ENCODE results near the gene CDK2AP2. TPM values are rescaled to one million over a fixed set of nuclear protein-coding genes. Genes with fewer than 3 reads are reported as not detected.

Gene CDK2AP2
- polyA plus RNA-seq, 3 donors, result 47.8 to 80.2 (median 78.5) TPM

GRCh38 chr11:67484847-67485311, 23.1 kb downstream of the CDK2AP2 start:
- no peak overlapping the region for H3K9ac ChIP-seq (ENCODE audit: insufficient read depth, low read length, poor library complexity, severe bottlenecking)
- H3K4me2 ChIP-seq (replicated peaks; ENCODE audit: extremely low read depth, low read length, poor library complexity, severe bottlenecking), result peak overlapping the region; percentile 62
- peaks cover 0 to 2% (median 0%) of the 10 kb centered on the region in 3 donors for H3K27me3 Mint-ChIP-seq (ENCODE audit: low read depth in 3 of 3)
- H3K27ac Mint-ChIP-seq, result peak overlapping the region; percentile 59 to 91 (median 88)
- peaks cover 0 to 7% (median 2%) of the 10 kb centered on the region in 7 donors for H3K9me3 Mint-ChIP-seq
- no peak for TF ChIP-seq CTCF (IDR thresholded peaks at IDR 0.05)
- H3K4me1 Mint-ChIP-seq, result peaks cover 40% of the 10 kb centered on the region
- peaks cover 40% of the 10 kb centered on the region for H3K79me2 ChIP-seq (ENCODE audit: insufficient read depth, low read length)
- H3K27ac ChIP-seq (ENCODE audit: low read depth in 1 of 2, low read length in 2 of 2), result peak overlapping the region; percentile 36 to 40
- H3K9me3 ChIP-seq (replicated peaks in 1 of 2; ENCODE audit: control insufficient read depth in 1 of 2, insufficient read depth in 1 of 2, low read length in 2 of 2), result no peaks in the 10 kb centered on the region
- 0% methylated on average over 4 of the region's 11 CpGs for WGBS (ENCODE audit: insufficient coverage)
- H3K27me3 ChIP-seq (ENCODE audit: control insufficient read depth in 2 of 2, insufficient read depth in 2 of 2, low read length in 2 of 2), result no peaks in the 10 kb centered on the region
- peaks cover 59% of the 10 kb centered on the region for H4K20me1 ChIP-seq (ENCODE audit: insufficient read depth, low read length)
- peak overlapping the region in 1 of 3 experiments; percentile 80 for H3K4me3 ChIP-seq (replicated peaks in 1 of 3; ENCODE audit: low read depth in 2 of 3, low read length in 3 of 3)
- peak; percentile 61 to 75 (median 65) for DNase-seq
- peak overlapping the region; percentile 47 for H2AFZ ChIP-seq (ENCODE audit: insufficient read depth, low read depth, low read length, poor library complexity, severe bottlenecking)
- H3K4me1 ChIP-seq (ENCODE audit: control insufficient read depth in 1 of 2, insufficient read depth in 2 of 2, low read length in 2 of 2), result peaks cover 44 to 48% of the 10 kb centered on the region in 2 donors
- intact Hi-C loops (cut with micrococcal nuclease), result no loop called here
- H3K36me3 Mint-ChIP-seq, result peaks cover 37% of the 10 kb centered on the region in 2 donors
- H3K36me3 ChIP-seq (replicated peaks in 1 of 2; ENCODE audit: control insufficient read depth in 1 of 2, insufficient read depth in 2 of 2, low read length in 2 of 2), result peaks cover 22 to 36% of the 10 kb centered on the region in 2 donors
- H3K4me3 Mint-ChIP-seq, result peak overlapping the region; percentile 73 to 88

- Mint-ChIP-seq H3K27me3 (ENCODE audit: low read depth in 3 of 3) (peaks cover 2 to 3% (median 2%) of the 10 kb centered on the region in 3 donors), H3K27ac (peak overlapping the region; percentile 59 to 91 (median 88)), H3K36me3 (peaks cover 31% of the 10 kb centered on the region in 2 donors), H3K4me1 (peaks cover 40% of the 10 kb centered on the region), H3K9me3 (peaks cover 0 to 7% (median 2%) of the 10 kb centered on the region in 7 donors), H3K4me3 (peak overlapping the region; percentile 88)
- peaks cover 40% of the 10 kb centered on the region for H3K79me2 ChIP-seq (ENCODE audit: insufficient read depth, low read length)
- peaks cover 44 to 48% of the 10 kb centered on the region in 2 donors for H3K4me1 ChIP-seq (ENCODE audit: control insufficient read depth in 1 of 2, insufficient read depth in 2 of 2, low read length in 2 of 2)
- H2AFZ ChIP-seq (ENCODE audit: insufficient read depth, low read depth, low read length, poor library complexity, severe bottlenecking), result no peak overlapping the region
- H3K4me3 ChIP-seq (replicated peaks in 1 of 3; ENCODE audit: low read depth in 2 of 3, low read length in 3 of 3), result peak overlapping the region in 1 of 3 experiments; percentile 80
- H4K20me1 ChIP-seq (ENCODE audit: insufficient read depth, low read length), result peaks cover 51% of the 10 kb centered on the region
- 88% methylated on average over 11 of the region's 16 CpGs for WGBS (ENCODE audit: insufficient coverage)
- no peak for TF ChIP-seq CTCF (IDR thresholded peaks at IDR 0.05)
- peaks cover 14 to 27% of the 10 kb centered on the region in 2 donors for H3K36me3 ChIP-seq (replicated peaks in 1 of 2; ENCODE audit: control insufficient read depth in 1 of 2, insufficient read depth in 2 of 2, low read length in 2 of 2)
- H3K9ac ChIP-seq (ENCODE audit: insufficient read depth, low read length, poor library complexity, severe bottlenecking), result no peak overlapping the region
- DNase-seq, result no peak
- no peaks in the 10 kb centered on the region for H3K27me3 ChIP-seq (ENCODE audit: control insufficient read depth in 2 of 2, insufficient read depth in 2 of 2, low read length in 2 of 2)
- H3K4me2 ChIP-seq (replicated peaks; ENCODE audit: extremely low read depth, low read length, poor library complexity, severe bottlenecking), result peak overlapping the region; percentile 62
- H3K27ac ChIP-seq (ENCODE audit: low read depth in 1 of 2, low read length in 2 of 2), result peak overlapping the region in 1 of 2 donors; percentile 36
- intact Hi-C loops (cut with micrococcal nuclease), result loop anchor here in 1 of 2 donors (1.0 kb wide), 1 partner anchor 22 kb away; no protein-coding TSS in a partner anchor
- H3K9me3 ChIP-seq (replicated peaks in 1 of 2; ENCODE audit: control insufficient read depth in 1 of 2, insufficient read depth in 1 of 2, low read length in 2 of 2), result no peaks in the 10 kb centered on the region
These were observed 23.9 kb downstream of the CDK2AP2 start for GRCh38 chr11:67483831-67484665.

All from CD14-positive monocyte (primary cell).